Spinal cord (tissue), 10 donors: ENCODE data around the gene SFTPB. TPM values are rescaled to one million over a fixed set of nuclear protein-coding genes. Genes with fewer than 3 reads are reported as not detected.

Experiments used
- DNase-seq, 6 donors: peaks; one replicate each; pipeline versions ENCODE4 v3.0.0 to v3.0.0-alpha.2; 2013 to 2015; ENCODE audit warnings: low spot score in 6 of 6, low read depth in 4 of 6
- H3K27ac ChIP-seq: one replicate; pipeline ENCODE4 v1.5.1; 2013; ENCODE audit warnings: low read depth, low read length, control low read depth
- H3K27me3 ChIP-seq: one replicate; pipeline ENCODE4 v1.6.1; 2013; ENCODE audit warnings: low read length; ENCODE audit not compliant: control insufficient read depth, insufficient read depth
- H3K36me3 ChIP-seq: one replicate; pipeline ENCODE4 v1.6.1; 2013; ENCODE audit warnings: low read length; ENCODE audit not compliant: control insufficient read depth, insufficient read depth
- H3K4me1 ChIP-seq: one replicate; pipeline ENCODE4 v1.6.1; 2013; ENCODE audit warnings: low read length; ENCODE audit not compliant: control insufficient read depth, insufficient read depth
- H3K4me3 ChIP-seq: one replicate; pipeline ENCODE4 v1.5.1; 2013; ENCODE audit warnings: low read depth, low read length, control low read depth
- H3K9me3 ChIP-seq: one replicate; pipeline ENCODE4 v1.6.1; 2013; ENCODE audit warnings: low read length; ENCODE audit not compliant: control insufficient read depth, insufficient read depth
- WGBS: methylation state at CpG from one replicate; pipeline ENCODE4 v1.1.5; 2013; ENCODE audit warnings: missing lambda C conversion rate; ENCODE audit not compliant: insufficient coverage; 5-methylcytosine and 5-hydroxymethylcytosine counted together
- polyA plus RNA-seq, 2 donors: library from polyadenylated mRNA; unstranded; fragments of 120-200 nt; gene quantifications; one replicate each; pipeline ENCODE4 v1.2.1, GENCODE V29; 2013; ENCODE audit not compliant: insufficient read length in 2 of 2
- total RNA-seq, 2 donors: library from RNA; depleted of rRNA in 1 of 2; stranded (reverse); fragments of 120-200 nt in 1 of 2; fragments of >200 nt in 1 of 2; gene quantifications; one replicate each; pipeline versions ENCODE4 v1.2.3 to v1.2.4, GENCODE V29; 2013 to 2014
- donor health status: healthy.

SFTPB gene
- total and polyA plus RNA-seq, 4 donors: 0.12 TPM; not detected in 3

GRCh38 chr2:85703329-85703728, 35.3 kb upstream of the SFTPB start:
- H3K4me3 ChIP-seq: no peak overlapping the region
- peaks cover 3% of the 10 kb centered on the region for H3K4me1 ChIP-seq
- H3K36me3 ChIP-seq: no peaks in the 10 kb centered on the region
- H3K27ac ChIP-seq: no peak overlapping the region
- no peak for DNase-seq
- no peaks in the 10 kb centered on the region for H3K9me3 ChIP-seq
- no peaks in the 10 kb centered on the region for H3K27me3 ChIP-seq

GRCh38 chr2:85702800-85703199, 34.8 kb upstream of the SFTPB start:
- Histone ChIP-seq H3K36me3 (no peaks in the 10 kb centered on the region), H3K27ac (no peak overlapping the region), H3K4me1 (peaks cover 6% of the 10 kb centered on the region), H3K27me3 (no peaks in the 10 kb centered on the region), H3K4me3 (no peak overlapping the region), H3K9me3 (no peaks in the 10 kb centered on the region)
- DNase-seq: no peak
- 85% methylated on average over 2 of the region's 4 CpGs for WGBS

- Histone ChIP-seq H3K36me3 (peaks cover 2% of the 10 kb centered on the region), H3K4me1 (peaks cover 6% of the 10 kb centered on the region), H3K9me3 (no peaks in the 10 kb centered on the region), H3K4me3 (no peak overlapping the region), H3K27ac (no peak overlapping the region), H3K27me3 (no peaks in the 10 kb centered on the region)
- DNase-seq: no peak
Measured at GRCh38 chr2:85702172-85702571, 34.2 kb upstream of the SFTPB start.

- no peaks in the 10 kb centered on the region for H3K27me3 ChIP-seq
- no CpG with 5 or more reads among the region's 1 CpG for WGBS
- H3K4me3 ChIP-seq: no peak overlapping the region
- DNase-seq: no peak
- H3K36me3 ChIP-seq: peaks cover 2% of the 10 kb centered on the region
- H3K4me1 ChIP-seq: peaks cover 3% of the 10 kb centered on the region
- no peaks in the 10 kb centered on the region for H3K9me3 ChIP-seq
- no peak overlapping the region for H3K27ac ChIP-seq
Measured at GRCh38 chr2:85699325-85699724, 31.3 kb upstream of the SFTPB start.

- H3K9me3 ChIP-seq: no peaks in the 10 kb centered on the region
- peaks cover 2% of the 10 kb centered on the region for H3K36me3 ChIP-seq
- H3K4me1 ChIP-seq: peaks cover 3% of the 10 kb centered on the region
- 71% methylated on average over 1 of the region's 8 CpGs for WGBS
- no peak for DNase-seq
- H3K4me3 ChIP-seq: no peak overlapping the region
- no peak overlapping the region for H3K27ac ChIP-seq
- H3K27me3 ChIP-seq: no peaks in the 10 kb centered on the region
Measured at GRCh38 chr2:85698880-85699254, 30.9 kb upstream of the SFTPB start.

- WGBS: 62% methylated on average over 7 of the region's 11 CpGs
Measured at GRCh38 chr2:85698184-85698879, 30.3 kb upstream of the SFTPB start.

GRCh38 chr2:85697716-85698115, 29.7 kb upstream of the SFTPB start:
- 0% methylated on average over 1 of the region's 2 CpGs for WGBS

More at GRCh38 chr2:85698184-85698879, 30.3 kb upstream of the SFTPB start:
- Histone ChIP-seq H3K36me3 (peaks cover 2% of the 10 kb centered on the region), H3K27ac (no peak overlapping the region), H3K27me3 (no peaks in the 10 kb centered on the region), H3K4me1 (peaks cover 3% of the 10 kb centered on the region), H3K4me3 (no peak overlapping the region), H3K9me3 (no peaks in the 10 kb centered on the region)
- no peak for DNase-seq

GRCh38 chr2:85697096-85697495, 29.1 kb upstream of the SFTPB start:
- Histone ChIP-seq H3K9me3 (no peaks in the 10 kb centered on the region), H3K4me3 (no peak overlapping the region), H3K27me3 (no peaks in the 10 kb centered on the region), H3K27ac (no peak overlapping the region), H3K36me3 (peaks cover 2% of the 10 kb centered on the region), H3K4me1 (peaks cover 3% of the 10 kb centered on the region)
- WGBS: 58% methylated on average over 3 of the region's 3 CpGs
- DNase-seq: no peak

More at GRCh38 chr2:85697716-85698115, 29.7 kb upstream of the SFTPB start:
- no peak overlapping the region for H3K4me3 ChIP-seq
- H3K27ac ChIP-seq: no peak overlapping the region
- H3K27me3 ChIP-seq: no peaks in the 10 kb centered on the region
- H3K36me3 ChIP-seq: peaks cover 2% of the 10 kb centered on the region
- H3K9me3 ChIP-seq: no peaks in the 10 kb centered on the region
- peaks cover 3% of the 10 kb centered on the region for H3K4me1 ChIP-seq
- no peak for DNase-seq

GRCh38 chr2:85695691-85696668, 28.0 kb upstream of the SFTPB start:
- no peaks in the 10 kb centered on the region for H3K27me3 ChIP-seq
- peaks cover 3% of the 10 kb centered on the region for H3K4me1 ChIP-seq
- H3K9me3 ChIP-seq: no peaks in the 10 kb centered on the region
- 80% methylated on average over 12 of the region's 12 CpGs for WGBS
- no peak overlapping the region for H3K4me3 ChIP-seq
- peaks cover 2% of the 10 kb centered on the region for H3K36me3 ChIP-seq
- no peak for DNase-seq
- no peak overlapping the region for H3K27ac ChIP-seq
